GM12878 (cell line): ENCODE data around the gene GJA9. TPM values are rescaled to one million over a fixed set of nuclear protein-coding genes. Genes with fewer than 3 reads are reported as not detected.

Experiments
- ATAC-seq: fragments of 200-7000 bp; cut with Tn5 transposase; 3 replicates; pipeline ENCODE4 v1.9.1; 2020; ENCODE audit warnings: mild to moderate bottlenecking, moderate library complexity
- BruUV-seq: library from RNA; stranded (reverse); fragments of 400-500 nt; replicated peaks from 2 replicates; lab custom pipeline; 2021; lab: Mats Ljungman, UMichigan
- CTCF ChIA-PET: fragments of 300-600 bp; sonication (Branson Sonifier 250); formaldehyde crosslinking; extraction: SDS; loops from one replicate; lab custom pipeline; 2021; ENCODE audit warnings: inconsistent platforms; lab: Yijun Ruan, JAX
- POLR2A ChIA-PET: fragments of 350-600 bp; formaldehyde crosslinking; extraction: SDS; loops from one replicate; lab custom pipeline; 2021; ENCODE audit warnings: inconsistent platforms; lab: Charles Lee
- RAD21 ChIA-PET: fragments of 300-600 bp; sonication (Branson Sonifier 250); formaldehyde crosslinking; loops from one replicate; lab custom pipeline; 2023; ENCODE audit warnings: antibody characterized with exemption; ENCODE audit not compliant: unreplicated experiment; lab: Charles Lee
- SMC1A ChIA-PET: fragments of 300-600 bp; sonication (Branson Sonifier 250); formaldehyde crosslinking; loops from one replicate; lab custom pipeline; 2023; ENCODE audit not compliant: unreplicated experiment, uncharacterized antibody; lab: Charles Lee
- DNase-seq: peaks from one replicate; pipeline ENCODE4 v3.0.0-alpha.2; 2011; ENCODE audit warnings: low read depth, low spot score
- FAIRE-seq: peaks from 3 replicates; lab custom pipeline; 2011; peaks lifted over from hg19 to GRCh38; lab: Jason Lieb, UNC
- H2AFZ ChIP-seq: 2 replicates; pipeline ENCODE4 v1.6.0; 2011; ENCODE audit warnings: low read depth, low read length, control low read depth; ENCODE audit not compliant: control insufficient read depth
- H3K27ac ChIP-seq: 2 replicates; pipeline ENCODE4 v1.5.1; 2011; ENCODE audit warnings: control low read depth; ENCODE audit not compliant: control insufficient read depth, insufficient read depth
- H3K27me3 ChIP-seq, 2 experiments: replicated peaks in 1 of 2; 2 replicates each; pipeline versions ENCODE4 v1.6.0 to v1.6.1; 2011; ENCODE audit warnings: low read length in 1 of 2; ENCODE audit not compliant: control insufficient read depth in 2 of 2, insufficient read depth in 2 of 2
- H3K36me3 ChIP-seq, 2 experiments: 2 replicates each; pipeline ENCODE4 v1.5.1; 2011; ENCODE audit warnings: low read length in 1 of 2; ENCODE audit not compliant: control insufficient read depth in 2 of 2, insufficient read depth in 2 of 2
- H3K4me1 ChIP-seq: 2 replicates; pipeline ENCODE4 v1.6.1; 2011; ENCODE audit warnings: mild to moderate bottlenecking, low read length, moderate library complexity, mixed read lengths; ENCODE audit not compliant: control insufficient read depth, insufficient read depth
- H3K4me2 ChIP-seq: 2 replicates; pipeline ENCODE4 v1.6.0; 2011; ENCODE audit warnings: control low read depth; ENCODE audit not compliant: control insufficient read depth, insufficient read depth
- H3K4me3 ChIP-seq: fragments of 200-600 bp; sonication (generic); 2 replicates; pipeline ENCODE4 v1.5.1; 2016
- H3K79me2 ChIP-seq: 2 replicates; pipeline ENCODE4 v1.6.0; 2011; ENCODE audit warnings: low read length; ENCODE audit not compliant: control insufficient read depth, insufficient read depth
- H3K9ac ChIP-seq: 2 replicates; pipeline ENCODE4 v1.8.0; 2011; ENCODE audit warnings: low read length, control low read depth, mixed read lengths; ENCODE audit not compliant: control insufficient read depth, insufficient read depth
- H3K9me3 ChIP-seq: replicated peaks from 3 replicates; pipeline ENCODE4 v1.5.1; 2011; ENCODE audit warnings: mild to moderate bottlenecking, low read length; ENCODE audit not compliant: control insufficient read depth, insufficient read depth
- H4K20me1 ChIP-seq: 2 replicates; pipeline ENCODE4 v1.6.0; 2011; ENCODE audit not compliant: control insufficient read depth, insufficient read depth
- CBX5 ChIP-seq: sonication (generic); IDR thresholded peaks from 2 replicates; pipeline ENCODE4 v1.6.1; 2016; ENCODE audit warnings: low read depth, moderate library complexity, mild to moderate bottlenecking, inconsistent platforms
- CREB1 ChIP-seq: IDR thresholded peaks from 2 replicates; pipeline ENCODE4 v1.6.1; 2012; ENCODE audit warnings: low read depth, mild to moderate bottlenecking, inconsistent platforms
- FOXK2 ChIP-seq: fragments of 450-650 bp; IDR thresholded peaks from 2 replicates; pipeline ENCODE4 v1.6.1; 2017; ENCODE audit warnings: mild to moderate bottlenecking, moderate library complexity
- HCFC1 ChIP-seq: fragments of 150-350 bp; IDR thresholded peaks from 2 replicates; pipeline ENCODE4 v1.6.1; 2014; ENCODE audit warnings: low read length
- HDAC2 ChIP-seq: fragments of 200-600 bp; sonication (generic); IDR thresholded peaks from 2 replicates; pipeline ENCODE4 v1.6.1; 2017
- RB1 ChIP-seq: fragments of 450-650 bp; formaldehyde crosslinking; IDR thresholded peaks from 2 replicates; pipeline ENCODE4 v1.6.1; 2017; ENCODE audit warnings: mild to moderate bottlenecking, borderline replicate concordance
- RUNX3 ChIP-seq: IDR thresholded peaks from 2 replicates; pipeline ENCODE4 v1.6.1; 2012; ENCODE audit warnings: low read length, inconsistent platforms
- SIN3A ChIP-seq: IDR thresholded peaks from 2 replicates; pipeline ENCODE4 v1.6.1; 2012; ENCODE audit warnings: low read depth, low read length, improper control_type of control experiment
- SREBF1 ChIP-seq: IDR thresholded peaks from 2 replicates; pipeline ENCODE4 v1.6.1; 2012; ENCODE audit warnings: mild to moderate bottlenecking, low read length
- SREBF2 ChIP-seq: IDR thresholded peaks from 2 replicates; pipeline ENCODE4 v1.6.1; 2012; ENCODE audit warnings: mild to moderate bottlenecking, low read length
- SRF ChIP-seq, 2 experiments: IDR thresholded peaks; 2 replicates each; pipeline ENCODE4 v1.6.1; 2011; ENCODE audit warnings: low read depth in 2 of 2, low read length in 2 of 2, mild to moderate bottlenecking in 1 of 2, moderate library complexity in 1 of 2
- YY1 ChIP-seq: IDR thresholded peaks from 2 replicates; pipeline ENCODE4 v1.6.1; 2011; ENCODE audit warnings: low read depth, mild to moderate bottlenecking, low read length
- WGBS: methylation state at CpG from one replicate; pipeline ENCODE4 v1.1.6; 2016; ENCODE audit warnings: low lambda C conversion rate; ENCODE audit not compliant: insufficient replicate concordance, insufficient coverage; ENCODE audit errors: missing lambda C conversion rate; 5-methylcytosine and 5-hydroxymethylcytosine counted together
- in situ Hi-C: fragments of 300-500 bp; cut with MboI; formaldehyde crosslinking; loops from 9 replicates; pipeline ENCODE4 v1.14.3; 2018; ENCODE audit warnings: mixed read lengths
- intact Hi-C: fragments of 100-400 bp; cut with micrococcal nuclease; formaldehyde crosslinking; loops from one replicate; pipeline ENCODE4 v1.14.2; 2022; ENCODE audit not compliant: unreplicated experiment
- polyA plus RNA-seq, 11 experiments: library from polyadenylated mRNA; depleted of rRNA in 4 of 11; unstranded in 6 of 11; stranded (reverse) in 5 of 11; fragments of >200 nt; fragmentation: Nextera tagmentation in 4 of 11; fragmentation: Illumina TruSeq in 1 of 11; extraction: Ambion mirVana in 4 of 11; extraction: Trizol in 1 of 11; gene quantifications; 1 replicate in 1 of 11; 2 replicates in 10 of 11; pipeline versions ENCODE4 v1.2.1 to v1.2.3, GENCODE V29; 2011 to 2016; ENCODE audit warnings: inconsistent platforms in 2 of 11, missing spikeins in 2 of 11, low read depth in 1 of 11
- total RNA-seq, 4 experiments: library from RNA; depleted of rRNA in 3 of 4; stranded (reverse); fragments of >200 nt in 3 of 4; fragmentation: Illumina TruSeq in 1 of 4; extraction: Trizol in 1 of 4; gene quantifications; 2 replicates each; pipeline versions ENCODE4 v1.2.1 to v1.2.3, GENCODE V29; 2013 to 2021
- TF ChIP-seq, protein P1 (sequence below): fragments of 450-650 bp; IDR thresholded peaks from 2 replicates; pipeline ENCODE4 v1.6.1; 2017; ENCODE audit warnings: mild to moderate bottlenecking, low read depth, inconsistent platforms; ENCODE audit not compliant: poor library complexity, severe bottlenecking
- TF ChIP-seq, protein P2 (sequence below): fragments of 450-650 bp; IDR thresholded peaks from 2 replicates; pipeline ENCODE4 v1.6.1; 2017; ENCODE audit warnings: borderline replicate concordance
- TF ChIP-seq, protein P3 (sequence below): fragments of 450-650 bp; formaldehyde crosslinking; IDR thresholded peaks from 2 replicates; pipeline ENCODE4 v1.4.0; 2022; ENCODE audit warnings: mild to moderate bottlenecking, moderate library complexity
- TF ChIP-seq, protein P4 (sequence below): IDR thresholded peaks from 2 replicates; pipeline ENCODE4 v1.6.1; 2012; ENCODE audit warnings: low read depth, low read length, improper control_type of control experiment

GJA9 gene
- total and polyA plus RNA-seq, 10 of the 15 experiments (the other 5 are each of a cell fraction or from before 2014, with no cell fraction given): 0.13 TPM; not detected in 9

DNA sequence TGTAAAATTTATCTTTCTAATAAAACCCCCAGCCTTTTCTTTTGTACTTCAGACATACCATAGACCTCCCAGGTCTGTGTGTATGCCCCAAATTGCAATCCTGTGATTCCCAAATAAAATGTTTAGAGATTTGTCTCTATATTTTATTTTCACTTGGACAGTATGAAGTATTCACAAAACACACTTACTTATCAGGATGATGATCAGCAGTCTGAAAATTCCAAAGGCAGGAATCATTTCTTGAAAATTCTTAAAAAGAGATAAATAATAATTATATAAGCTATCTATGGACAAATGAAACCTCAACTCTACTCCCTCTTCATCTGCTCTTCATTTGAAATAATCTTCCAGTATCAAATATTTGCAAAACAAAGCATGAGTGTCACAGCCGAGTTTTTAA, 11.6 kb upstream of the GJA9 start:
- Histone ChIP-seq H3K9me3 (no peaks in the 10 kb centered on the region), H3K36me3 (no peaks in the 10 kb centered on the region), H3K4me2 (no peak overlapping the region), H3K27ac (no peak overlapping the region), H4K20me1 (no peaks in the 10 kb centered on the region), H3K27me3 (no peaks in the 10 kb centered on the region), H3K4me3 (no peak overlapping the region), H2AFZ (no peak overlapping the region), H3K79me2 (no peaks in the 10 kb centered on the region), H3K9ac (no peak overlapping the region), H3K4me1 (no peaks in the 10 kb centered on the region)
- ChIA-PET POLR2A (no interaction called here), RAD21 (interaction anchor here (0.9 kb wide), 1 partner anchor 553 kb away, joined by 3 read pairs; no protein-coding TSS in a partner anchor), CTCF (no interaction called here), SMC1A (interaction anchor here (1.5 kb wide), 1 partner anchor 199 kb away, joined by 3 read pairs; no protein-coding TSS in a partner anchor)
- BruUV-seq: no TSS peak
- DNase-seq (no peak), ATAC-seq (no peak), FAIRE-seq (no peak)
- TF ChIP-seq HDAC2 (no peak), HCFC1 (no peak), SREBF1 (no peak), FOXK2 (no peak), RB1 (no peak), CBX5 (no peak), SRF (IDR thresholded peaks at IDR 0.05; ENCODE audit: low read depth in 2 of 2, low read length in 2 of 2) (no peak), YY1 (no peak), CREB1 (no peak), SIN3A (no peak), RUNX3 (no peak), SREBF2 (no peak)
- TF ChIP-seq, protein P1, sequence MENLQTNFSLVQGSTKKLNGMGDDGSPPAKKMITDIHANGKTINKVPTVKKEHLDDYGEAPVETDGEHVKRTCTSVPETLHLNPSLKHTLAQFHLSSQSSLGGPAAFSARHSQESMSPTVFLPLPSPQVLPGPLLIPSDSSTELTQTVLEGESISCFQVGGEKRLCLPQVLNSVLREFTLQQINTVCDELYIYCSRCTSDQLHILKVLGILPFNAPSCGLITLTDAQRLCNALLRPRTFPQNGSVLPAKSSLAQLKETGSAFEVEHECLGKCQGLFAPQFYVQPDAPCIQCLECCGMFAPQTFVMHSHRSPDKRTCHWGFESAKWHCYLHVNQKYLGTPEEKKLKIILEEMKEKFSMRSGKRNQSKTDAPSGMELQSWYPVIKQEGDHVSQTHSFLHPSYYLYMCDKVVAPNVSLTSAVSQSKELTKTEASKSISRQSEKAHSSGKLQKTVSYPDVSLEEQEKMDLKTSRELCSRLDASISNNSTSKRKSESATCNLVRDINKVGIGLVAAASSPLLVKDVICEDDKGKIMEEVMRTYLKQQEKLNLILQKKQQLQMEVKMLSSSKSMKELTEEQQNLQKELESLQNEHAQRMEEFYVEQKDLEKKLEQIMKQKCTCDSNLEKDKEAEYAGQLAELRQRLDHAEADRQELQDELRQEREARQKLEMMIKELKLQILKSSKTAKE: no peak
- TF ChIP-seq, protein P2, sequence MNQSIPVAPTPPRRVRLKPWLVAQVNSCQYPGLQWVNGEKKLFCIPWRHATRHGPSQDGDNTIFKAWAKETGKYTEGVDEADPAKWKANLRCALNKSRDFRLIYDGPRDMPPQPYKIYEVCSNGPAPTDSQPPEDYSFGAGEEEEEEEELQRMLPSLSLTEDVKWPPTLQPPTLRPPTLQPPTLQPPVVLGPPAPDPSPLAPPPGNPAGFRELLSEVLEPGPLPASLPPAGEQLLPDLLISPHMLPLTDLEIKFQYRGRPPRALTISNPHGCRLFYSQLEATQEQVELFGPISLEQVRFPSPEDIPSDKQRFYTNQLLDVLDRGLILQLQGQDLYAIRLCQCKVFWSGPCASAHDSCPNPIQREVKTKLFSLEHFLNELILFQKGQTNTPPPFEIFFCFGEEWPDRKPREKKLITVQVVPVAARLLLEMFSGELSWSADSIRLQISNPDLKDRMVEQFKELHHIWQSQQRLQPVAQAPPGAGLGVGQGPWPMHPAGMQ: no peak
- TF ChIP-seq, protein P3, sequence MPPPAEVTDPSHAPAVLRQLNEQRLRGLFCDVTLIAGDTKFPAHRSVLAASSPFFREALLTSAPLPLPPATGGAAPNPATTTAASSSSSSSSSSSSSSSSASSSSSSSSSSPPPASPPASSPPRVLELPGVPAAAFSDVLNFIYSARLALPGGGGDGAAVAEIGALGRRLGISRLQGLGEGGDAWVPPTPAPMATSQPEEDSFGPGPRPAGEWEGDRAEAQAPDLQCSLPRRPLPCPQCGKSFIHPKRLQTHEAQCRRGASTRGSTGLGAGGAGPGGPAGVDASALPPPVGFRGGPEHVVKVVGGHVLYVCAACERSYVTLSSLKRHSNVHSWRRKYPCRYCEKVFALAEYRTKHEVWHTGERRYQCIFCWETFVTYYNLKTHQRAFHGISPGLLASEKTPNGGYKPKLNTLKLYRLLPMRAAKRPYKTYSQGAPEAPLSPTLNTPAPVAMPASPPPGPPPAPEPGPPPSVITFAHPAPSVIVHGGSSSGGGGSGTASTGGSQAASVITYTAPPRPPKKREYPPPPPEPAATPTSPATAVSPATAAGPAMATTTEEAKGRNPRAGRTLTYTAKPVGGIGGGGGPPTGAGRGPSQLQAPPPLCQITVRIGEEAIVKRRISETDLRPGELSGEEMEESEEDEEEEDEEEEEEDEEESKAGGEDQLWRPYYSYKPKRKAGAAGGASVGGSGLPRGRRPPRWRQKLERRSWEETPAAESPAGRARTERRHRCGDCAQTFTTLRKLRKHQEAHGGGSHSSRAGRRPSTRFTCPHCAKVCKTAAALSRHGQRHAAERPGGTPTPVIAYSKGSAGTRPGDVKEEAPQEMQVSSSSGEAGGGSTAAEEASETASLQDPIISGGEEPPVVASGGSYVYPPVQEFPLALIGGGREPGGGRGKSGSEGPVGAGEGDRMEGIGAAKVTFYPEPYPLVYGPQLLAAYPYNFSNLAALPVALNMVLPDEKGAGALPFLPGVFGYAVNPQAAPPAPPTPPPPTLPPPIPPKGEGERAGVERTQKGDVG (CRISPR knock-in tag): no peak
- TF ChIP-seq, protein P4, sequence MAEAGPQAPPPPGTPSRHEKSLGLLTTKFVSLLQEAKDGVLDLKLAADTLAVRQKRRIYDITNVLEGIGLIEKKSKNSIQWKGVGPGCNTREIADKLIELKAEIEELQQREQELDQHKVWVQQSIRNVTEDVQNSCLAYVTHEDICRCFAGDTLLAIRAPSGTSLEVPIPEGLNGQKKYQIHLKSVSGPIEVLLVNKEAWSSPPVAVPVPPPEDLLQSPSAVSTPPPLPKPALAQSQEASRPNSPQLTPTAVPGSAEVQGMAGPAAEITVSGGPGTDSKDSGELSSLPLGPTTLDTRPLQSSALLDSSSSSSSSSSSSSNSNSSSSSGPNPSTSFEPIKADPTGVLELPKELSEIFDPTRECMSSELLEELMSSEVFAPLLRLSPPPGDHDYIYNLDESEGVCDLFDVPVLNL: no peak
- in situ Hi-C loops: no loop called here
- 45% methylated on average over 1 of the region's 1 CpG for WGBS
- intact Hi-C loops: no loop called here
